ENCODE data around the gene CYP39A1.

Gene CYP39A1, protein sequence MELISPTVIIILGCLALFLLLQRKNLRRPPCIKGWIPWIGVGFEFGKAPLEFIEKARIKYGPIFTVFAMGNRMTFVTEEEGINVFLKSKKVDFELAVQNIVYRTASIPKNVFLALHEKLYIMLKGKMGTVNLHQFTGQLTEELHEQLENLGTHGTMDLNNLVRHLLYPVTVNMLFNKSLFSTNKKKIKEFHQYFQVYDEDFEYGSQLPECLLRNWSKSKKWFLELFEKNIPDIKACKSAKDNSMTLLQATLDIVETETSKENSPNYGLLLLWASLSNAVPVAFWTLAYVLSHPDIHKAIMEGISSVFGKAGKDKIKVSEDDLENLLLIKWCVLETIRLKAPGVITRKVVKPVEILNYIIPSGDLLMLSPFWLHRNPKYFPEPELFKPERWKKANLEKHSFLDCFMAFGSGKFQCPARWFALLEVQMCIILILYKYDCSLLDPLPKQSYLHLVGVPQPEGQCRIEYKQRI

DNA sequence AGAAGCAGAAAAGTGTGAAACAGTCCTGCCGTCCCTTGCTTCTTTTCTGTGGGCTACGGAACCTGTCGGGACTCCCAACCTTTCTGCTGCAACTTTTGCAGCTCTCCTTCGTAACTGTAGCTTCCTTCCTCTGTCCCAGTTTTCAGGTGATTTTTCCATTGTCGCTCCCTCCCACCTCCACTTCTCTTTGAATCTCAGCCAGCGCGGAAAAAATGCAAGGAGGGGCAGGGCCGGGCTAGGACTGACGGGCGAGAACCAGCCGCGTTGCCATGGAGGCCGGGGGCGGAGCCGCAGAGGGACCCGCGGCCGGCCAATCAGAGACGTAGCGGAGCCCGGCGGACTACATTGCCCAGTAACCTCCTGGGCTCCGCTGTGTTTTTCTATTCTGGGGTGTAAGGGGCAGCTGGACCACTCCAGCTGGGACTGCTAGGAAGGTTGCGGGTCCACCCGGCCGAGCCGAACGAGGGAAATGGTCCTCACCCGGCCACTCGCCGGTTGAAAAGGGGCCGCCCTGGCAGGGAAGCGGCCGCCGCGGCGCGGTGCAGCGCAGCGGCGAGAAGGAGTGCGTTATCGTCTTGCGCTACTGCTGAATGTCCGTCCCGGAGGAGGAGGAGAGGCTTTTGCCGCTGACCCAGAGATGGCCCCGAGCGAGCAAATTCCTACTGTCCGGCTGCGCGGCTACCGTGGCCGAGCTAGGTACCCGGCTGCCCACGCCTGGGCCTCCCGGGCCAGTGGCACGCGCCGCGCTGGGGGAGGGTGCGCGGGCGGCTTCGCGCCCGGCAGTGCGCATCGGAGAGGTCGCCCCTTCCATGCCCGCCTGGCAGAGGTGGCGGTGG is at the start of gene CYP39A1, which contains the start of gene SLC25A27:
CYP39A1 (minus strand) TSS at position 216 of the 836 bp plus-strand sequence. CDS start 236 bp downstream, outside the sequence.
SLC25A27 (plus strand) TSS at position 373 of the 836 bp plus-strand sequence; CDS start at position 591, 218 bp downstream.
- peak; percentile 58 for DNase-seq (ENCODE audit: low read depth)

DNA sequence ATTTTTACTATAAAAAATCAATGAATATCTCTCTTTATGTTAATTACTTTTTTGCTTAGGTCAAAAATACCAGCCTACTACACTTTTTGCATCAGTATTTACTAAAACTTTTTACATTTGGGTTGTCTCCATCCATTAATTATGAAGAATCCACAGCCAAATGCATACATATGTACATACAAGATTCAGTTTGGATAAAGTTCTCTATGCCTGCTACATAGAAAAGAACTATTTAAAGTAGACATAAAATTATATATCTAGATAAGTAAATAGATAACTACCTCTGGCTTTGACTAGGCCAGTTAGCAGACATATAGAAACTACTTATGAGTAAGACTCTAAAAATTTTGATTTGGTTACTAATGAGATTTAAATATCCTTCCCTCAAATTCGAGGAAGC is 47.4 kb upstream of the CYP39A1 start:
- DNase-seq (ENCODE audit: low read depth): no peak

DNA sequence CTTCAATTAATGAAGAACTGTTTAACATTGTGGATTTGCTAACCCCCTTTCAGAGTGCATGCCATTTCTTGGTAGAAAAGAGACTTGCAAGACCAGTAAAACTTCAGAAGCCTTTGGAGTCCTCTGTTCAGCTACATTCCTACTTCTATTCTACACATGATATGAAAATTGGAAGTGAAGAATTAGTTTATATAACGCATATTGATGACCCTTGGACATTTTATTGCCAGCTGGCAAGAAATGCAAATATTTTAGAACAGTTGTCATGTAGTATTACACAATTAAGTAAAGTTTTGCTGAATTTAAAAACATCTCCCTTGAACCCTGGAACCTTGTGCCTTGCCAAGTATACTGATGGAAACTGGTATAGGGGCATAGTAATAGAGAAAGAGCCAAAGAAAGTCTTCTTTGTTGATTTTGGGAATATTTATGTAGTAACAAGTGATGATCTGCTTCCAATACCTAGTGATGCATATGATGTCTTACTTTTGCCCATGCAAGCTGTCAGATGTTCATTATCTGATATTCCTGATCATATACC is 38.4 kb upstream of the CYP39A1 start:
- no peak for DNase-seq (ENCODE audit: low read depth)

DNA sequence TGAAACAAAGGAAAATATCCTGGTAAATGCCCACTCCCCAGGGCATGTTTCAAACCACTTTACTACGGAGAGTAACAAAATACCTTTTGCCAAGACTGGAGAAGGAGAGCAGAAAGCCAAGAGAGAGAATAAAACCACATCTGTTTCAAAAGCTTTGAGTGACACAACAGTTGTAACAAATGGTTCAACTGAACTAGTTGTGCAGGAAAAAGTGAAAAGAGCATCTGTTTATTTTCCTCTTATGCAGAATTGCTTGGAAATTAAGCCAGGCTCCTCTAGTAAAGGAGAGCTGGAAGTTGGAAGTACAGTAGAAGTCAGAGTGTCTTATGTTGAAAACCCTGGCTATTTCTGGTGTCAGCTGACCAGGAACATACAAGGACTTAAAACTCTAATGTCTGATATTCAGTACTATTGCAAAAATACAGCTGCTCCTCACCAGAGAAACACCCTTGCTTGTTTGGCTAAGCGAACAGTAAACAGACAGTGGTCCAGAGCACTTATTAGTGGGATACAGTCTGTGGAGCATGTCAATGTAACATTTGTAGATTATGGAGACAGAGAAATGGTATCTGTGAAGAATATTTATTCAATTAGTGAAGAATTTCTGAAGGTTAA is 37.6 kb upstream of the CYP39A1 start:
- DNase-seq (ENCODE audit: low read depth): no peak

DNA sequence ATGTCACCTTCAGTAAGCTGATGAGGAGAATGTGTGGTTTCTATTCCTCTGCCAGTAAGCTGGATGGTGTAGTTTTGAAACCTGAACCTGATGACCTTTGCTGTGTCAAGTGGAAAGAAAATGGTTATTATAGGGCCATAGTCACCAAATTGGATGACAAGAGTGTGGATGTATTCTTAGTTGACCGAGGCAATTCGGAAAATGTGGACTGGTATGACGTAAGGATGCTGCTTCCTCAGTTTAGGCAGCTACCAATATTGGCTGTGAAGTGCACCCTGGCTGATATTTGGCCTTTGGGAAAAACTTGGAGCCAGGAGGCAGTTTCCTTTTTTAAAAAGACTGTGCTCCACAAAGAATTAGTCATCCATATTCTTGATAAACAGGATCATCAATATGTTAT is 37.0 kb upstream of the CYP39A1 start:
- DNase-seq (ENCODE audit: low read depth): no peak

DNA sequence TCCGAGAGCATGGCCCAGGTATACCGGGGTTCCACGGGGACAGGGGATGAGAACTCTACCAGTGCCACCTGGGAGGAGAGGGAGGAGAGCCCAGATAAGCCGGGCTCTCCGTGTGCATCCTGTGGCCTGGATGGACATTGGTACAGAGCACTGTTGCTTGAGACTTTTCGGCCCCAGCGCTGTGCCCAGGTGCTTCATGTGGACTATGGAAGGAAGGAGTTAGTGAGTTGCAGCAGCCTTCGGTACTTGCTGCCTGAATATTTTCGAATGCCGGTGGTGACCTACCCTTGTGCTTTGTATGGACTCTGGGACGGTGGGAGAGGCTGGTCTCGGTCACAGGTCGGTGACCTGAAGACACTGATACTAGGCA is 36.3 kb upstream of the CYP39A1 start:
- no peak for DNase-seq (ENCODE audit: low read depth)

DNA sequence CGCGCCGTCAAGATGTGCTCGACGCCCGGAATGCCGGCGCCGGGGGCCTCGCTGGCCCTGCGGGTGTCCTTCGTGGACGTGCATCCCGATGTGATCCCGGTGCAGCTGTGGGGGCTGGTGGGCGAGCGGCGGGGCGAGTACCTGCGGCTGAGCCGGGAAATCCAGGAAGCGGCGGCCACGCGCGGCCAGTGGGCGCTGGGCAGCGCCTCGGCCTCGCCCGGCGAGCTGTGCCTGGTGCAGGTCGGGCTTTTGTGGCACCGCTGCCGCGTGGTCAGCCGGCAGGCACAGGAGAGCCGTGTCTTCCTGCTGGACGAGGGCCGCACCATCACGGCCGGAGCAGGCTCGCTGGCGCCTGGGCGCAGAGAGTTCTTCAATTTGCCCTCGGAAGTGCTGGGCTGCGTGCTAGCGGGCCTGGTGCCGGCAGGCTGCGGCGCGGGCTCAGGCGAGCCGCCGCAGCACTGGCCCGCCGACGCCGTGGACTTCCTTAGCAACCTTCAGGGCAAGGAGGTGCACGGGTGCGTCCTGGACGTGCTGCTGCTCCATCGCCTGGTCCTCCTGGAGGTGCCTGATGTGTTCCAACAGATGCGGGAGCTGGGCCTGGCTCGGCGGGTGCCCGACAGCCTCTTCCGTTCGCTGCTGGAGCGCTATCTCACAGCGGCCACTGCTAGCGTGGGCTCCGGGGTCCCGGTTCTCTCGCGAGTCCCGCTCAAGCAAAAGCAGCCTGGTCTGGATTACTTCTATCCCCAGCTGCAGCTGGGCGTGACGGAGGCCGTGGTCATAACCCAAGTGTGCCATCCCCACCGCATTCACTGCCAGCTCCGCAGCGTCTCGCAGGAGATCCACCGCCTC is 35.7 kb upstream of the CYP39A1 start:
- no peak for DNase-seq (ENCODE audit: low read depth)

DNA sequence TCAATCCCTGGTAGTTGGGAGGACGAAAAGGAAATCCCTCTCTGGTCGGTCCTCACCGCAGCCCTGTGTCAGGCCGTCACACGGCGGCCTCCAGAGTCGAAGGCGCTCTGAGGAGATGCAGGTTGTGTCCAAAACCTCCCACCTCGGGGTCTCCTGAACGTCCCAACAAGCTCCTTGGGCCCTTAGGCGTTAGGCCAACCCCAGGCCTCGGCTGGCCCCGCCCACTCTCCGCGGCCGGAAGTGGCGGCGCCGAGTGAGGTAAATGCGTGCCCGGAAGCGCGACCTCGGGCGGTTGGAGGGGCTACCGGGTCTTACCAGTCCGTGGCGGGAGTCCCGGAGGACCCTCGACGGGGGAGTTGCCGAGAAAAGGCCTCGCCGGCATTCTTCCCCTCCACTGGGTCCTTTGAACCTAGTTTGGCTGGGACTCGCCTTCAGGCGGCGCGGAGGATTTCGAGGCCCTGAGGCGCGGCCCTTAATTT is 35.0 kb upstream of the CYP39A1 start, which contains the start of gene TDRD6:
TDRD6 (plus strand) TSS at position 267 of the 479 bp plus-strand sequence. CDS start 244 bp downstream, outside the sequence.
- no peak for DNase-seq (ENCODE audit: low read depth)

DNA sequence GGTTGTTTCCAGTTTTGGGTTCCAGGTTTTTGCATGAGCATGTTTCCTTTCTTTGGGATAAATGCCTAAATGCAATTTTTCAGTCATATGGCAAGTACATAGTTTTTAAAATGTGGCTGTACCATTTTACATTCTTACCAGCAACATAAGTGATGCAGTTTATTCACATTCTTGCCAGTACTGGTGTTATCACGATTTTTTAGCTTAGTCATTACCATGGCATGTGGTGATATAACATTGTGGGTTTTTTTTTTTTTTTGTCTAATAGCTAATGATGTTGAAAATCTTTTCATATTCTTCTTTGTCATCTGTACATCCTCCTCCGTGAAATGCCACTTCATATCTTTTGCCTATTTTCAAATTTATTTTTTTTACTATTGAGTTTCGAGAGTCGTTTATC is 32.2 kb upstream of the CYP39A1 start:
- DNase-seq (ENCODE audit: low read depth): no peak

DNA sequence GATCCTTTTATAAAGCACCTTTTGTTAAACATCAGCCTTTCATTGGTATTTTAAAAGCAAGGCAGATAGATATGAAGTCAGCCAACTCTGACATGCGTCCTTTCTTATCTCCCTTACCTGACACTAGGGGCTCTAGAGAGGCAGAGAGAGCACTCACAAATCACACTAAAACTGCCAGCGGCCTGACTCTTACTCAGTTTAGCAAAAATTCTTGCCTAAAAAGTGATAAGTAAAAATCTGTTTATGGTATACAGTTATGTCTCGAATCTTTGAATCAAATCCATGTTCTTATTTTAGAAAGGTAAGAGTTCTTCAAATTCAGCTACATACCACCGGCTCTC is 24.7 kb upstream of the CYP39A1 start:
- DNase-seq (ENCODE audit: low read depth): no peak

DNA sequence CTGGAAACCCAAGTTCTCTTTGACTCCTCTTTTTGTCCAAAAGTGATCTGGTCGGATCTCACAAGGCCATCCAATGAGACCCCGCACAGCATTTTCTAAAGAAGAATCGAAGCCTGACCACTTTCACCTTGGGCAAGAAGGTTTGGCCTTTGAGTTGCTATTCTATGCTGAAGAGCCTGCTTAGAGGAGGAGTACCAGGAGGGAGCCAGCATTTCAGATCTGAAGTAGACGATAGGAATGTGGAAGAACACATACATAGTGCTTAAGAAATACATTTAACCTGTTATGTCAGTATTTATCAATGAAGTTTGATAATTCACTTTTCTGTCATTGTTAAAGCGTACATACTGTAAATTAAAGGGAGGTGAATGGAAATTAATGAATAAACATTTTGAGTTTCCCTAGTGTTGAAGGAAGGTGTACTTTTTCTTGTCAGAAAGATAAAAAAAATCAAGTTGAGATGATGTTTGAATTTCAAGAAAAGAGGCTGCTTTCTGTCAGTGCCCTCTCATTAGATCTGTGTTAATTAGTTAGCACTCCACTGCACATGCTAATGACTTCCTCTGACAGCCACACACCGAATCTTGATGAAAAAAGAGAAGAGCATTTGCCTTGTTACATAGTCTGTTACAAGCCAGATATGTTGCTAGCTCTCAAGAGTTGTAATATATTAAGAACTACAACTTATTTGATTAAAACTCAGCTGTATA is 24.1 kb upstream of the CYP39A1 start:
- no peak for DNase-seq (ENCODE audit: low read depth)

DNA sequence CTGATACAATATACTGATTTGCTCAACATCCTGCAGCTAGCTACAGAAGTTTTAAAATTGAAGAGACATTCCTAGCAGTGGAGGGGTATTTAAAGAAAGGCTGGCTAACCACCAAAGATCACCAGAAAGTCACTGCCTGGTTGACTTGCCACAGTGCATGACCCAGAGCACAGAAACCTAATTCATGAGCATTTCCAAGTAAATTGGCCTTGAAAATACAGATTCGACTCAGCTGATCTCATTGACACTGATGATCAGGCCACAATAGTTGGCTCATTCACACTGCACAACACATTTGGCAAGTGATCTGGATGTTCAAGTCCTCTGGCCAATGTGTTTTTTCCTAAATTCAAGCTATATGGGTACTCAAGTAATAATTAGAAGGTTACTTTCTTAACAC is 21.8 kb upstream of the CYP39A1 start:
- DNase-seq (ENCODE audit: low read depth): no peak

DNA sequence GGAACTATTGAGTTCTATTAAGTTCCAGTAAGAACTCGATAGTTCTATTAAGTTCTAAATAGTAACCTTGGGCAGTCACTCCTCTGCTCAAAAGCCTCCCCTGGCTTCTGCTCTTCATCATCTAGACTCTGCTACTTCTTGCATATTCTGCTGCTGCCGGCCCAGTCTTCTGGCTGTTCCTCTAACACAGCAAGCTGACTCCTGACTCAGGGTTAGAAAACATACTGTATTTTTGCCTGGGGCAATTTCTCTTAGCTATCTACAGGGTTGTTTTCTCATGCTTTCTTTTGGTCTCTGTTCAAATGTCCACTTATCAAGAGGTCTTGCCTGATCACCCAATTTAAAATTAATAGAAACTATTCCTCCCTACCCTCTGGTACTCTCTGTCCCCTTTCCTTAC is 14.8 kb upstream of the CYP39A1 start:
- DNase-seq (ENCODE audit: low read depth): no peak

DNA sequence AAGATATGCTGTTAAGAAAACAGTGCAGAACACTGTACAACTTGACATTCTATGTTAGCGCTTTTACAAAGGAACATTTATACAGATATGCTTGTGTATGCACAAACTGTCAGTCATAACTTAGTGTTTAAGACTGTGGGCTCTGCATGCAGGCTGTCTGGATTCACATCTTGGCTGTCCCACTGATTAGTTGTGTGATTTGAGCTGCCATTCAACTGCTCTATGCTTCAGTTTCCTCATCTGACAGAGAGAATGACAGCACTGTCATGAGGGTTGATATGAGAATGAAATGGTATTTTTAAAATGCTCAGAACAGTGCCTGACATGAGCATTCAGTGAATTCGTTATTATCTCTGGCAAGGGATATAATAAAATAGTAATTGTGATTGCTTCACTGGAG is 8.9 kb upstream of the CYP39A1 start:
- no peak for DNase-seq (ENCODE audit: low read depth)

DNA sequence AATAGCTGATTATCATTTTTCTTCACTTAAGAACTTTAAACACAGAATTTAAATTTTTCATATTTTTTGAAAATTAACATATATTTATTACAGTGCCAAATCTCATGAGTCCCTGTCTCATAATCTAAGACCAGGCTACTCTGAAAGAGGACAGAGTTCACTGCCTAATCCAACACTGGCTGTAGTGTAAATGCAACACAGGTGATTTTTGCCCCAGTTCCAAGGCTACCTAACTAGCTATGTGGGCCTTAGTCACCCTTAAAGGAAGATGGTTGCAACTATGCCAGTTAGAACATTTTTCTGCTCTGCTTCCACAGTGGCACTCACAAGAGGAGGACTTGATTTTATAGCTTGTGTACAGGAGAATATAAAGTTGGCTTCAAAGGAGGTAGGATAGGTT is 5.0 kb upstream of the CYP39A1 start:
- DNase-seq (ENCODE audit: low read depth): no peak

DNA sequence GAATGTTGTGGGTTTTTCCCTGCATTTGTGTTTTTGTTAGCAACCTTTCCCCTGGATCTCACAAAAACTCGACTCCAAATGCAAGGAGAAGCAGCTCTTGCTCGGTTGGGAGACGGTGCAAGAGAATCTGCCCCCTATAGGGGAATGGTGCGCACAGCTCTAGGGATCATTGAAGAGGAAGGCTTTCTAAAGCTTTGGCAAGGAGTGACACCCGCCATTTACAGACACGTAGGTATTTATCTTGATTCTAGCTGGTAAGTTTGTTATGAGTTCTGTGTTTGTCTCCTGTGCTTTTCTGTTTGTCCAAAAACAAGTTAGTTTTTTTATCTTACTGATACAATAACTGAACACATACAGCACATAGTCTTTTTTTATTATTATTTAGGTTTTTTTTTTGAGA is 3.2 kb upstream of the CYP39A1 start:
- no peak for DNase-seq (ENCODE audit: low read depth)

DNA sequence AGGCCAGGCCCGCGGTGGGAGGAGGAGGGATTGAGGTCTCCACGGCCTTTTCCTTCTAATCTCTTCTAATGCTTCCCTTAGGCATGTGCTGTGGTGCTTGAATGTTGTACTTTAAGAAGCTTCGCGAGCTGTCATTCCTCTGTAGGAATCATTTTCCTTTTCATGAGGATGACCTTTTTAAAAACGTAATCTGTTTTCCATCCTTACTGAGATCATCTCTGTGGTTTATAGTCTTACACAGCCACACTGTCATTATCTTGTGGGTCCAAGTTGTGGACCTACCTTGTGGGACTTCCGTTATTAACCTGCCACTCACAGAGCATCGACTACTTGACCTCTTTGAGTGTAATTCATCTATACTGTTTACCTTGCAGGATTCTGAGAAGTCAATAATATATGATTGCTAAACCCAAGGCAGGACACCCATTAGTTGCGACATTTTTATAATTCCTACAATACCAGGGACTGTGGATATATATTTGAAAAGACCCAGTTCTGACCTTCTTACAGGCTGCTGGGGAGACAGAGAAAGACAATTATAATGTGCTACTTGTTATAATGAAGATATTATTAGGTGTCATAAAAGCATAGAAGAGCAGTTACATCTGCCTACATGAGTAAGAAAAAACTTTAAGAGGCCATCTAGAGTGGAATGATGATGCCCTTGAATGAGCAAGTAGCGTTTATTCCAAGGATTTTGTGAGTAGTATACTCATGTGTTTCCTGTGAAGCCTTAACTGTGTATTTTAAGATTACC is 999 bp upstream of the CYP39A1 start:
- no peak for DNase-seq (ENCODE audit: low read depth)

DNA sequence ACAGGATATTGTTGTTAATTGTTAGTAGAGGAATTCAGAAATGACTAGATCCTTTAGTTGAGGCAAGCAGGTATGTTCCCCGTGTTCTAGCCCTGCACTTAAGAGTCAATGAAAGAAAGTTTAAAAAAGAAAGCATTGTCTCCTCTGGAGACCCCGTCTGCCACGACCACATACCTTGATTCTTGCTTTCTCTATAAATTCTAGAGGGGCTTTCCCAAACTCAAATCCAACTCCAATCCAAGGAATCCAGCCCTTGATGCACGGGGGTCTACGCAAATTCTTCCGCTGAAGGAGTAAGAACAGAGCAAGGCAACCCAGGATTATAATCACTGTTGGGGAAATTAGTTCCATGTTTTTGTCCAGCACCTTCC is 401 bp downstream of the CYP39A1 start:
- DNase-seq (ENCODE audit: low read depth): no peak

DNA sequence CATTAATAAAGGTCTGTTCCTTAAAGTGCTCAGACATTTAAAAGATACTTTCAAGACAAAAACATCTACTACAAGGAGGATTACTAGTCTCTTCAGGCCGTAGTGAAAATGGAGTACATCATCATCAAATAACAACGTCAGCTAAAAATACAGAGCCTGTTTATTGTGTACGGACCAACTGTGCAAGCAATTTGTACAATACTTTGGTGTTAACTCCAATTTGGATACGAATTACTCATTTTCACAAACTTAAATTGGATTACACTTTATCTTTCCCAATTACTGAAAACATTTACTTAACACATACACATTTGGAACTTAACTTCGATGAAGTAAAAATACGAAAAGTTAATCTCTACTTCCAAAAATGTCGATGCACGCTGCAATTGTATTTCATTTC is 802 bp downstream of the CYP39A1 start:
- DNase-seq (ENCODE audit: low read depth): no peak

DNA sequence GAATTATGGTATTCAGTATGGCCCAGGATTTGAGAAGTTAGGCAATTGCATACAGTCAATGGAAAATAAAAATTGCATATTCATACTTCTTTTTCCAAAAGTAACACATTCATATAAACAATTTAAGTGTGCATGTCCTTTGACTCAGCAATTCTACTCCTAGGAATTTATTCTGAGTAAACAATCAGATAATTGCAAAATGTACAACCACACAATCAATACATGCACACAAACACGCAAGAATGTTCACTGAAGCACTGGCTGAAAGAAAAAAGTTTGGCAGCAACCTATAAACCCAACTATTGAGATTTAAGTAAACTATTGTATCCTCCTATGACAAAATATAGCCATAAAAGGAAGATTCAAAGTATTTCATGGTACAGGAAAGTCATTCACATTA is 1.6 kb downstream of the CYP39A1 start:
- no peak for DNase-seq (ENCODE audit: low read depth)
